ENCODE results near the gene ADGRG1.

DNA sequence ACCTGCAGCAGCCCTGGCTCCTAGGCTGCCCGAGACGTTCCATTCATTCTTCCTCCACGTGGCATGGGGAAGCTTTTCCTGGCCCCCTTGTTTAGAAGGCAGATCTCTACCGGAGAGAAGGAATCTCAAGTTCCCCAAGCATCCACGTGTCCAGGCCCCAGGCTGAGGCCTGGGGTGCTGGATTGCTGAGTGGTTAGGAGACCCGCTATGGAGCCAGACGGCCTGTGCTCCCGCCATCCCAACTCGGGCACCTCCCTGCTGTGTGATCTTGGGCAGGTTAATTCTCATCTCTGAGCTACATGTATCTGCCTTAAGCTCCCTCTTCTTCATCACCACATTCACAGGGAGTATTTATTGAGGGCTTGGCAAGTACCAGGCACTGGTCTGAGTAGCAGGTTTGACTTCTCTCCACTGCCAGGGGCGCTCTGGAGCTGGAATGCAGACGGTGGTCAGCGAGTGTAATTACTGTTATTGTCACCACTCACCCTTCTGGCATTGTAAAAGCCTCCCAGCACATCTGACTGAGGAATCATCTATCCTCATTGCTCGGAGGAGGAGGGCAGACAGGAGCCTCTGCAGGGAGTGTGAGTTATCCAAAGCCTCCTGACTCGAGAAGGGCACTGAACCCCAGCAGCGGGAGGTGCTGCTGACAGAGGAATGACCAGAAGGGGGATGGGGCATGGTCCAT is 1.1 kb upstream of the ADGRG1 start:
- TF ChIP-seq EZH2 (IDR thresholded peaks at IDR 0.05; ENCODE audit: insufficient read depth, low read length), result no peak
- TF ChIP-seq, protein P1, sequence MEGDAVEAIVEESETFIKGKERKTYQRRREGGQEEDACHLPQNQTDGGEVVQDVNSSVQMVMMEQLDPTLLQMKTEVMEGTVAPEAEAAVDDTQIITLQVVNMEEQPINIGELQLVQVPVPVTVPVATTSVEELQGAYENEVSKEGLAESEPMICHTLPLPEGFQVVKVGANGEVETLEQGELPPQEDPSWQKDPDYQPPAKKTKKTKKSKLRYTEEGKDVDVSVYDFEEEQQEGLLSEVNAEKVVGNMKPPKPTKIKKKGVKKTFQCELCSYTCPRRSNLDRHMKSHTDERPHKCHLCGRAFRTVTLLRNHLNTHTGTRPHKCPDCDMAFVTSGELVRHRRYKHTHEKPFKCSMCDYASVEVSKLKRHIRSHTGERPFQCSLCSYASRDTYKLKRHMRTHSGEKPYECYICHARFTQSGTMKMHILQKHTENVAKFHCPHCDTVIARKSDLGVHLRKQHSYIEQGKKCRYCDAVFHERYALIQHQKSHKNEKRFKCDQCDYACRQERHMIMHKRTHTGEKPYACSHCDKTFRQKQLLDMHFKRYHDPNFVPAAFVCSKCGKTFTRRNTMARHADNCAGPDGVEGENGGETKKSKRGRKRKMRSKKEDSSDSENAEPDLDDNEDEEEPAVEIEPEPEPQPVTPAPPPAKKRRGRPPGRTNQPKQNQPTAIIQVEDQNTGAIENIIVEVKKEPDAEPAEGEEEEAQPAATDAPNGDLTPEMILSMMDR (IDR thresholded peaks at IDR 0.05; ENCODE audit: insufficient read depth, low read depth, low read length), result peak; percentile 48
